HCT116 (cell line): ENCODE data around the gene APOL6. TPM values are rescaled to one million over a fixed set of nuclear protein-coding genes. Genes with fewer than 3 reads are reported as not detected.

Source experiments
- ATAC-seq: fragments of 200-7000 bp; cut with Tn5 transposase; 2 replicates; pipeline ENCODE4 v1.9.1; 2020; ENCODE audit warnings: mild to moderate bottlenecking, moderate library complexity
- BruUV-seq: library from RNA; stranded (reverse); fragments of 400-500 nt; replicated peaks from 2 replicates; lab custom pipeline; 2021; lab: Mats Ljungman, UMichigan
- CTCF ChIA-PET: fragments of 300-600 bp; sonication (Branson Sonifier 250); formaldehyde crosslinking; loops from one replicate; lab custom pipeline; 2021; ENCODE audit warnings: antibody characterized with exemption; lab: Charles Lee
- POLR2A ChIA-PET: fragments of 300-600, 350-600 bp; sonication (Branson Sonifier 250); formaldehyde crosslinking; loops from one replicate; lab custom pipeline; 2021; ENCODE audit warnings: antibody characterized with exemption; lab: Charles Lee
- RAD21 ChIA-PET, 2 experiments: fragments of 300-600 bp; sonication (Branson Sonifier 250); formaldehyde crosslinking; loops; one replicate each; lab custom pipeline; 2023; ENCODE audit warnings: low total read pairs in 2 of 2; ENCODE audit not compliant: uncharacterized antibody in 2 of 2, unreplicated experiment in 2 of 2, low non-redundant PET in 1 of 2; lab: Charles Lee
- DNase-seq: peaks from one replicate; pipeline ENCODE4 v3.0.0-alpha.2; 2010; ENCODE audit warnings: low read depth, low spot score
- H2AFZ ChIP-seq: fragments of 200-600 bp; shearing (Covaris generic), sonication (generic); 2 replicates; pipeline ENCODE4 v1.6.1; 2017; ENCODE audit warnings: low read depth, mixed run types, mixed read lengths, antibody characterized with exemption, low read length; ENCODE audit not compliant: poor library complexity, severe bottlenecking
- H3K27ac ChIP-seq: 2 replicates; pipeline ENCODE4 v1.5.1; 2012; ENCODE audit warnings: low read depth, low read length
- H3K27me3 ChIP-seq: fragments of 200-600 bp; sonication (generic); 2 replicates; pipeline ENCODE4 v1.6.1; 2016; ENCODE audit warnings: mixed run types, low read length, mixed read lengths; ENCODE audit not compliant: insufficient read depth
- H3K36me3 ChIP-seq, 2 experiments: fragments of 200-500 bp in 1 of 2; fragments of 200-600 bp in 1 of 2; sonication (Bioruptor generic) in 1 of 2; sonication (generic) in 1 of 2; 2 replicates each; pipeline versions ENCODE4 v1.5.1 to v1.6.1; 2014 to 2016; ENCODE audit warnings: low read length in 2 of 2, inconsistent platforms in 1 of 2, mixed read lengths in 1 of 2, mixed run types in 1 of 2; ENCODE audit not compliant: insufficient read depth in 2 of 2, control insufficient read depth in 1 of 2
- H3K4me1 ChIP-seq, 2 experiments: fragments of 200-600 bp in 1 of 2; sonication (generic) in 1 of 2; 2 replicates each; pipeline versions ENCODE4 v1.5.1 to v1.6.1; 2012 to 2017; ENCODE audit warnings: low read length in 2 of 2, inconsistent platforms in 1 of 2, mild to moderate bottlenecking in 1 of 2, mixed read lengths in 1 of 2, mixed run types in 1 of 2, moderate library complexity in 1 of 2; ENCODE audit not compliant: insufficient read depth in 2 of 2, control insufficient read depth in 1 of 2
- H3K4me2 ChIP-seq: fragments of 200-600 bp; sonication (generic); 2 replicates; pipeline ENCODE4 v1.6.1; 2017; ENCODE audit warnings: mixed run types, low read length, mixed read lengths
- H3K4me3 ChIP-seq, 2 experiments: fragments of 200-600 bp in 1 of 2; sonication (generic) in 1 of 2; replicated peaks in 1 of 2; 2 replicates each; pipeline ENCODE4 v1.5.1; 2011 to 2016; ENCODE audit warnings: low read length in 2 of 2, control low read depth in 1 of 2, low read depth in 1 of 2, mild to moderate bottlenecking in 1 of 2, mixed read lengths in 1 of 2, mixed run types in 1 of 2
- H3K79me2 ChIP-seq: fragments of 200-600 bp; sonication (generic); 2 replicates; pipeline ENCODE4 v1.6.1; 2017; ENCODE audit warnings: mild to moderate bottlenecking, mixed run types, low read length, moderate library complexity, mixed read lengths; ENCODE audit not compliant: insufficient read depth
- H3K9ac ChIP-seq: fragments of 200-600 bp; sonication (generic); 2 replicates; pipeline ENCODE4 v1.6.1; 2016; ENCODE audit warnings: low read length, mixed read lengths
- H3K9me2 ChIP-seq: fragments of 200-600 bp; sonication (generic), shearing (Covaris generic); 2 replicates; pipeline ENCODE4 v1.6.1; 2017; ENCODE audit warnings: mixed run types, mild to moderate bottlenecking, moderate library complexity; ENCODE audit not compliant: insufficient read depth
- H3K9me3 ChIP-seq, 2 experiments: fragments of 200-500 bp in 1 of 2; fragments of 200-600 bp in 1 of 2; sonication (Bioruptor generic) in 1 of 2; sonication (generic) in 1 of 2; 2 replicates each; pipeline ENCODE4 v1.6.1; 2014 to 2017; ENCODE audit warnings: low read length in 2 of 2, mixed read lengths in 2 of 2, inconsistent platforms in 1 of 2, low read depth in 1 of 2, mild to moderate bottlenecking in 1 of 2, mixed run types in 1 of 2, moderate library complexity in 1 of 2; ENCODE audit not compliant: control insufficient read depth in 1 of 2, insufficient read depth in 1 of 2
- H4K20me1 ChIP-seq: fragments of 200-600 bp; sonication (generic), shearing (Covaris generic); 2 replicates; pipeline ENCODE4 v1.6.1; 2017; ENCODE audit warnings: mixed run types, mild to moderate bottlenecking, moderate library complexity; ENCODE audit not compliant: insufficient read depth
- CTCF ChIP-seq, 3 experiments: fragments of 200-600 bp in 1 of 3; sonication (generic) in 1 of 3; IDR thresholded peaks in 2 of 3; conservative IDR thresholded peaks in 1 of 3; 2 replicates each; pipeline ENCODE4 v1.5.1; 2012 to 2017; ENCODE audit warnings: low read depth in 2 of 3, low read length in 2 of 3, antibody characterized with exemption in 1 of 3, borderline replicate concordance in 1 of 3, control low read depth in 1 of 3, mild to moderate bottlenecking in 1 of 3, mixed read lengths in 1 of 3, mixed run types in 1 of 3, moderate library complexity in 1 of 3; ENCODE audit not compliant: insufficient read depth in 1 of 3
- ELF1 ChIP-seq: IDR thresholded peaks from 2 replicates; pipeline ENCODE4 v1.6.1; 2012; ENCODE audit warnings: low read depth, borderline replicate concordance
- EZH2phosphoT487 ChIP-seq: fragments of 200-600 bp; IDR thresholded peaks from 2 replicates; pipeline ENCODE4 v1.6.1; 2018; ENCODE audit warnings: antibody characterized with exemption, borderline replicate concordance
- POLR2AphosphoS5 ChIP-seq: IDR thresholded peaks from 2 replicates; pipeline ENCODE4 v1.6.1; 2011; ENCODE audit warnings: mild to moderate bottlenecking, low read depth, low read length, moderate library complexity
- RAD21 ChIP-seq: IDR thresholded peaks from 2 replicates; pipeline ENCODE4 v1.6.1; 2012; ENCODE audit warnings: low read depth, mild to moderate bottlenecking
- SP1 ChIP-seq: IDR thresholded peaks from 2 replicates; pipeline ENCODE4 v1.6.1; 2012; ENCODE audit warnings: low read depth
- TCF7L2 ChIP-seq: IDR thresholded peaks from 2 replicates; pipeline ENCODE4 v1.7.0; 2011; ENCODE audit warnings: borderline replicate concordance, inconsistent platforms; ENCODE audit not compliant: insufficient read depth, insufficient read length; ENCODE audit errors: extremely low read depth
- YY1 ChIP-seq: IDR thresholded peaks from 2 replicates; pipeline ENCODE4 v1.6.1; 2011; ENCODE audit warnings: low read length, low read depth, moderate library complexity, mild to moderate bottlenecking; ENCODE audit not compliant: insufficient replicate concordance; ENCODE audit errors: extremely low read depth
- ZFX ChIP-seq: fragments of 450-650 bp; IDR thresholded peaks from 2 replicates; pipeline ENCODE4 v1.6.1; 2017
- intact Hi-C: fragments of 100-400 bp; cut with micrococcal nuclease; formaldehyde crosslinking; loops from 2 replicates; pipeline ENCODE4 v1.10.0; 2022
- total RNA-seq: library from RNA; stranded (reverse); gene quantifications from one replicate; pipeline ENCODE4 v1.2.1, GENCODE V29; 2021; ENCODE audit not compliant: unreplicated experiment
- TF ChIP-seq, protein P1 (sequence below): IDR thresholded peaks from 2 replicates; pipeline ENCODE4 v1.6.1; 2012
- TF ChIP-seq, protein P2 (sequence below): IDR thresholded peaks from 2 replicates; pipeline ENCODE4 v1.6.1; 2012

The APOL6 gene
- total RNA-seq, 1 experiment from 2014 or later, result 0.84 TPM

DNA sequence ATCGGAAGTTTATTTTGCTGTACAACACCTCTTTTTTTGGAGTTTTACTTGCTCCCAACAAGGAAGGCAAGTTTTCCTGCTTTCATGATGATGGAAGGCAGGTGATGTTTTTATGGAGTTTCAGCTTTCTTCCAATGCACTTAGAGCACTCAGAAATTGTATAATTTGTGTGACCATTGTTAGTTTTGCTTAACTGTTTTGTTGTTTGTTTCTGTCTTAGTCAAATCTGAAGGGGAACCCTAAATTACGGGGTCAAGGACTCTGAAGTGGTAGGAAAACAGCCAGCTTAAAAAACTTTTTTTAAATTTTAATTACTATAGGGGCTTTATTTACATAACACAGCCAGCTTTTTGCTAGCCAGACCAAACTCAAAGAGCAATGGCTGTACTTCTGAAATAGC lies 14.7 kb downstream of the APOL6 start (continued):
- TF ChIP-seq ELF1, result no peak
- no peak for TF ChIP-seq CTCF (IDR thresholded peaks at IDR 0.05 in 2 of 3, conservative IDR thresholded peaks at IDR 0.05 in 1 of 3; ENCODE audit: borderline replicate concordance in 1 of 3, insufficient read depth in 1 of 3, low read depth in 2 of 3, low read length in 2 of 3)

DNA sequence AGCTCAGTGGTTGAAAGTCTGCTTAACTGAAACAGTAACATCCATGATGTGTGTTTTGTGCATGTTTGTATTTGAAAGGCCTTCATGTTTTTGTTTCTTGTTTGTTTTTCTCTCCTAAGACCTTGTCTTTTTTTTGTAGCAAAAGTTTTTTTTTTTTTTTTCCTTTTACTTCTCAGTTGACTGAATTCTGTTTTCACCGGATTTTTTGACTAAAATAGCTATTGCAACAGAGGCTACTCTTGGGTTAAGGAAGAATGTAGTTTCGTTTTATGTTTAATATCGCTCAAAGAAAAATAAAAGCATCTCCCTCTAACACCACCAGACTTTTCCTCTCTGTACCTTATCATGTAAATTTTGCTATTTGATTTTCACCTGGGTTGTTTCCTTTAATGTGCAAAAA lies 15.1 kb downstream of the APOL6 start:
- Histone ChIP-seq H3K4me1 (no peaks in the 10 kb centered on the region), H3K9me3 (peaks cover 2 to 6% of the 10 kb centered on the region in 2 experiments; a peak in 1 of 4 replicates), H2AFZ (no peak overlapping the region), H3K4me3 (no peak overlapping the region), H3K79me2 (no peaks in the 10 kb centered on the region), H3K9me2 (no peaks in the 10 kb centered on the region), H4K20me1 (no peaks in the 10 kb centered on the region), H3K36me3 (no peaks in the 10 kb centered on the region), H3K27me3 (no peaks in the 10 kb centered on the region), H3K9ac (no peak overlapping the region), H3K4me2 (no peak overlapping the region), H3K27ac (no peak overlapping the region)
- RAD21 ChIA-PET, result no interaction called here
- TF ChIP-seq POLR2AphosphoS5, result no peak
- TF ChIP-seq ZFX, result no peak
- TF ChIP-seq YY1, result no peak
- no peak for TF ChIP-seq RAD21
- TF ChIP-seq TCF7L2, result no peak
- TF ChIP-seq, protein P1, sequence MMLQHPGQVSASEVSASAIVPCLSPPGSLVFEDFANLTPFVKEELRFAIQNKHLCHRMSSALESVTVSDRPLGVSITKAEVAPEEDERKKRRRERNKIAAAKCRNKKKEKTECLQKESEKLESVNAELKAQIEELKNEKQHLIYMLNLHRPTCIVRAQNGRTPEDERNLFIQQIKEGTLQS, result no peak
- TF ChIP-seq SP1, result no peak
- TF ChIP-seq EZH2phosphoT487, result no peak
- TF ChIP-seq, protein P2, sequence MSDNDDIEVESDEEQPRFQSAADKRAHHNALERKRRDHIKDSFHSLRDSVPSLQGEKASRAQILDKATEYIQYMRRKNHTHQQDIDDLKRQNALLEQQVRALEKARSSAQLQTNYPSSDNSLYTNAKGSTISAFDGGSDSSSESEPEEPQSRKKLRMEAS, result no peak
- intact Hi-C loops, result no loop called here
- CTCF ChIA-PET, result interaction anchor here (1.3 kb wide), 1 partner anchor 32 kb away, joined by 4 read pairs; no protein-coding TSS in a partner anchor
- no peak for ATAC-seq
- BruUV-seq, result no TSS peak
- POLR2A ChIA-PET, result interaction anchor here (1.1 kb wide), 1 partner anchor 36 kb away, joined by 3 read pairs; no protein-coding TSS in a partner anchor
- no peak for DNase-seq
